ENCODE measurements around the gene DDX42. TPM values are rescaled to one million over a fixed set of nuclear protein-coding genes. Genes with fewer than 3 reads are reported as not detected.

DDX42 gene
- total RNA-seq, 2 donors from 2014 or later: 71.0 to 105 TPM

DNA sequence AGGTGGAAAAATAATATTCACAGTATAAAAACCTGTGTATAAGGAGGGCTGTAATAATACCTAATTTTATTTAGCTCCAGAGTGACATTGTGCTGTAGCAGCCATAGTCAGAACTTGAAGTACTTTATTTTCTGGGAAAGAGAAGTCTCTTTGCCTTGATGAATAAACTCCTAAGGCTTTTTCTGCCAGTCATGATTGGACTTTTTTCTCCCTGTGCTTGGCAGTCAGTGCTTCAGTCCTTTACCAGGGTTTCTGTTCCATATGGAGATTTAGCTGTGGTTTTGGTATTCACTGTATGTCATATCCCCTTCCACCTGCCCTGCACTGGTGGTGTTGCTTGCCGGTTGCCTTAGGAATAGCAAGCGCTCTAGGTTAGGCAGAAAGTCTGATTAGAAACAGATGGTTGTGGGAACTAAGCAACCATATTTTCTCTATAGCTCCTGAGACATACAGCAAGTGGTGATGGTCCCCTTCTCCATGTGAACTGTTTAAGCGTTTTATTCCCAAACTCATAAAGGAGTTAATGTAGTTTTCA lies 24.7 kb downstream of the DDX42 start:
- H3K9me3 ChIP-seq: no peaks in the 10 kb centered on the region
- DNase-seq (ENCODE audit: low spot score): no peak
- TF ChIP-seq, protein P1, sequence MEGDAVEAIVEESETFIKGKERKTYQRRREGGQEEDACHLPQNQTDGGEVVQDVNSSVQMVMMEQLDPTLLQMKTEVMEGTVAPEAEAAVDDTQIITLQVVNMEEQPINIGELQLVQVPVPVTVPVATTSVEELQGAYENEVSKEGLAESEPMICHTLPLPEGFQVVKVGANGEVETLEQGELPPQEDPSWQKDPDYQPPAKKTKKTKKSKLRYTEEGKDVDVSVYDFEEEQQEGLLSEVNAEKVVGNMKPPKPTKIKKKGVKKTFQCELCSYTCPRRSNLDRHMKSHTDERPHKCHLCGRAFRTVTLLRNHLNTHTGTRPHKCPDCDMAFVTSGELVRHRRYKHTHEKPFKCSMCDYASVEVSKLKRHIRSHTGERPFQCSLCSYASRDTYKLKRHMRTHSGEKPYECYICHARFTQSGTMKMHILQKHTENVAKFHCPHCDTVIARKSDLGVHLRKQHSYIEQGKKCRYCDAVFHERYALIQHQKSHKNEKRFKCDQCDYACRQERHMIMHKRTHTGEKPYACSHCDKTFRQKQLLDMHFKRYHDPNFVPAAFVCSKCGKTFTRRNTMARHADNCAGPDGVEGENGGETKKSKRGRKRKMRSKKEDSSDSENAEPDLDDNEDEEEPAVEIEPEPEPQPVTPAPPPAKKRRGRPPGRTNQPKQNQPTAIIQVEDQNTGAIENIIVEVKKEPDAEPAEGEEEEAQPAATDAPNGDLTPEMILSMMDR (IDR thresholded peaks at IDR 0.05): no peak
- TF ChIP-seq POLR2A (IDR thresholded peaks at IDR 0.05): no peak
- no peak for TF ChIP-seq POLR2AphosphoS5 (IDR thresholded peaks at IDR 0.05)
- 88% methylated on average over 3 of the region's 3 CpGs for WGBS
- H3K27me3 ChIP-seq (replicated peaks; ENCODE audit: insufficient read depth): no peaks in the 10 kb centered on the region
- no peaks in the 10 kb centered on the region for H3K4me1 ChIP-seq (replicated peaks)
- no peak overlapping the region for H3K4me3 ChIP-seq
- no peak overlapping the region for H3K27ac ChIP-seq
- peaks cover 11 to 18% of the 10 kb centered on the region in 2 donors for H3K36me3 ChIP-seq
- intact Hi-C loops (cut with DNase I): no loop called here

DNA sequence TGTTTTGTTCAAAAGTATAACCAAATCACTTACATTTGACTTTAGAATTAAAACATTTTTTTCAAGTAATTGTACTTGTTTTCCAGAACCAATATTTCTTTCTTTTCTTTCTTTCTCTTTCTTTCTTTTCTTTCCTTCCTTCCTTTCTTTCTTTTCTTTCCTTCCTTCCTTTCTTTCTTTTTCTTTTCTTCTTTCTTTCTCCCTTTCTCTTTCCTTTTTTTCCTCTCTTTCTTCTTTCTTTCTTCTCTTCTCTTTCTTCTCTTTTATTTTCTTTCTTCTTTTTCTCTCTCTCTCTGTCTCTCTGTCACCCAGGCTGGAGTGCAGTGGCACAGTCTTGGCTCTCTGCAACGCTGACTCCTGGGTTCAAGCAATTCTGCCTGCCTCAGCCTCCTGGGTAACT lies 26.8 kb downstream of the DDX42 start:
- H3K27ac ChIP-seq: no peak overlapping the region
- TF ChIP-seq POLR2A (IDR thresholded peaks at IDR 0.05): no peak
- TF ChIP-seq, protein P1 (IDR thresholded peaks at IDR 0.05): no peak
- TF ChIP-seq POLR2AphosphoS5 (IDR thresholded peaks at IDR 0.05): no peak
- H3K36me3 ChIP-seq: peaks cover 11 to 14% of the 10 kb centered on the region in 2 donors
- intact Hi-C loops (cut with DNase I): no loop called here
- H3K4me1 ChIP-seq (replicated peaks): no peaks in the 10 kb centered on the region
- no peaks in the 10 kb centered on the region for H3K9me3 ChIP-seq
- DNase-seq (ENCODE audit: low spot score): no peak
- 100% methylated on average over 1 of the region's 1 CpG for WGBS
- no peaks in the 10 kb centered on the region for H3K27me3 ChIP-seq (replicated peaks; ENCODE audit: insufficient read depth)
- no peak overlapping the region for H3K4me3 ChIP-seq

DNA sequence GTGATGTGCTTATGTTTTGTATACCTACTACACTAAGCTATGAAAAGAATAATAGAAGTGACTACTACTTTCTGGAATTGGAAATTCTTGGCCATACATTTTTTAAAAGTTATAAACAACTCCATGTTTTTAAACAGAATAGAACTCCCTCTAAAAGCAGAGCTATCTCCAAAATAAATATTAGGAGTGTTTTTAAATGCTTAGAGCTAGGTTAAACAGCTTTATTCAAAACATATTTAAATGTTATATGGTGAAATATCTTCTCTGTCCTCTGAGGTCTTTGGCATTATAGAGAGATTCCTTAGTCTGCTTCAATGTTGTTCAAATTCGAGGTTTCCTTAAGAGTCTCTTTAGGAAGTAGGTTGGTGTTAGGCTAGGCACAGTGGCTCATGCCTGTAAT lies 30.4 kb downstream of the DDX42 start:
- 96% methylated on average over 1 of the region's 1 CpG for WGBS
- H3K4me1 ChIP-seq (replicated peaks): no peaks in the 10 kb centered on the region
- TF ChIP-seq, protein P1 (IDR thresholded peaks at IDR 0.05): no peak
- TF ChIP-seq POLR2A (IDR thresholded peaks at IDR 0.05) (no peak), POLR2AphosphoS5 (IDR thresholded peaks at IDR 0.05) (no peak)
- no peak overlapping the region for H3K4me3 ChIP-seq
- DNase-seq (ENCODE audit: low spot score): no peak
- no peaks in the 10 kb centered on the region for H3K27me3 ChIP-seq (replicated peaks; ENCODE audit: insufficient read depth)
- H3K27ac ChIP-seq: no peak overlapping the region
- H3K36me3 ChIP-seq: peaks cover 8 to 10% of the 10 kb centered on the region in 2 donors
- intact Hi-C loops (cut with DNase I): no loop called here
- no peaks in the 10 kb centered on the region for H3K9me3 ChIP-seq

DNA sequence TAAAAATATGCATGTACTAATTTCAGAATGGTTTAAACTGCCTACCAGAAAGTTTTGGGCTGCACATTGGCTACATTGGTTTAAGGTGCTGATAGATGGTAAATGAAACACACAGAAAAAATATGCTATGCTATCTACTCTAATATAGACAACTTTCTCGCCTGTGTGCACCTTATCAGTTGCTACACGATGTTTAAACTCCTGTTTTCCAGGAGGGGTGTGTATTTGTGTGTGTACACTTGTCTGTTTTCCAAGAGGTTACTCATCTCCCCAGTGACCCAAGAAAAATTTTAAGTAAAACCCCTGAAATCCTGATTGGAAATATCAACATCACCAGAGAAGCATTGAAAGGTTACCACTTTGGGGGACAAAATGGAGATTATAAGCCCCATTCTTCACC lies 31.6 kb downstream of the DDX42 start:
- H3K36me3 ChIP-seq: peaks cover 6% of the 10 kb centered on the region in 2 donors
- intact Hi-C loops (cut with DNase I): no loop called here
- WGBS: 60% methylated on average over 2 of the region's 2 CpGs

DNA sequence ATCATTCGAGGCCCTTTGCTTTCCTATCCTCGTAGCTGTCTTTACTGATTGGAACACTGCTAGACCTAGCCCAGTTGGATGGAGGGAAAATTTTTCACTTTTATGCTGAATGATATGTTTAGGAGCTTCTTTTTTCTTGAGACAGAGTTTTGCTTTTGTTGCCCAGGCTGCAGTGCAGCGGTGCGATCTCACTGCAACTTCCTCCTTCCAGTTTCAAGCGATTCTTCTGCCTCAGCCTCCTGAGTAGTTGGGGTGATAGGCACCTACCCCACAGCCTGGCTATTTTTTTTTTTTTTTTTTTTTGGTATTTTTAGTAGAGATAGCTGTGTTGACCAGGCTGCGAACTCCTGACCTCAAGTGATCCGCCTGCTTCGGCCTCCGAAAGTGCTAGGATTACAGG lies 36.0 kb downstream of the DDX42 start:
- TF ChIP-seq POLR2AphosphoS5 (IDR thresholded peaks at IDR 0.05): no peak
- TF ChIP-seq, protein P1 (IDR thresholded peaks at IDR 0.05): no peak
- TF ChIP-seq POLR2A (IDR thresholded peaks at IDR 0.05): no peak
- 87% methylated on average over 9 of the region's 9 CpGs for WGBS
- peaks cover 24 to 27% of the 10 kb centered on the region in 2 donors for H3K36me3 ChIP-seq

More for the DNA sequence above, 31.6 kb downstream of the DDX42 start:
- no peak overlapping the region for H3K4me3 ChIP-seq
- DNase-seq (ENCODE audit: low spot score): no peak
- no peaks in the 10 kb centered on the region for H3K4me1 ChIP-seq (replicated peaks)
- no peaks in the 10 kb centered on the region for H3K27me3 ChIP-seq (replicated peaks; ENCODE audit: insufficient read depth)
- TF ChIP-seq POLR2A (IDR thresholded peaks at IDR 0.05): no peak
- no peak for TF ChIP-seq POLR2AphosphoS5 (IDR thresholded peaks at IDR 0.05)
- TF ChIP-seq, protein P1 (IDR thresholded peaks at IDR 0.05): no peak
- no peak overlapping the region for H3K27ac ChIP-seq
- H3K9me3 ChIP-seq: no peaks in the 10 kb centered on the region

More for the DNA sequence above, 36.0 kb downstream of the DDX42 start:
- Histone ChIP-seq H3K9me3 (no peaks in the 10 kb centered on the region), H3K27ac (no peak overlapping the region), H3K4me1 (replicated peaks) (no peaks in the 10 kb centered on the region), H3K27me3 (replicated peaks; ENCODE audit: insufficient read depth) (no peaks in the 10 kb centered on the region), H3K4me3 (no peak overlapping the region)
- no peak for DNase-seq (ENCODE audit: low spot score)
- intact Hi-C loops (cut with DNase I): no loop called here

Measured in prostate gland (tissue), 2 donors.